ENCODE measurements around the gene ACO2. TPM values are rescaled to one million over a fixed set of nuclear protein-coding genes. Genes with fewer than 3 reads are reported as not detected.

The ACO2 gene
- polyA plus RNA-seq, 1 of the 3 experiments (the other 2 are of a cell fraction) = 47.0 TPM

DNA sequence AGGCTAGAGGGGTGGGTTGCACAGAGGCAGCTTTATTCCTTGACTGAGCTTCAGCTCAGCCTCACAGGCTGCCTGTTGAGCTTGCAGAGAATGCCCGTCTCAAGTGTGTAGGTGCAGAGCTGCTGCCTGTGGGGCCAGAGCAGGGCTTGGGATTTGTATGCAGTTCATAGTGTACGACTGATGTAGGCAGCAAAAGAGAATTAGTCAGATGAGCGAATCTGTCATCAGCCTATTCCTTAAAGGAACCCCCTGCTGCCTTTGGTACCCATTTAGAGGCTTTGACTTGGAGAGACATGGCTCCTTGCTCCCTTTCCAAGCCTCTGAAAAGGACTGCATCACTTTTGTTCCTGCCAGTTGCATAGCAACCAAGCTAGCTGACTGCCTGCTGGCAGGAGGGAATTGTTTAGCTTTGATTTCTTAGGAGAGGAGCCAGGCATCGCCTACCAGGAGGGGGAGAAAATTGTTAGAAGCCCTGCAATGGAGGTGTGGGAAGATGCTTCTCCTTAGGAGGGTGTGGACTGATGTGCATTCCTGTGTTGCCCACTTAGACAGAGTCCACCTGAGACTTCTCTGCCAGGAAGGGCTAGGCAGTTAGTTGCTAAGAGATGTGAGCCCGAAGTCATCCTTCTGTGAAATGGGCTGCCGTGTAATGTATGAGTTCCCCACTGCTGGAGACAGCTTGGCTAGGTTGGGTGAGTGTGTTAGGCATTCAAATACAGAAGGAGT lies 10.9 kb downstream of the ACO2 start:
- TF ChIP-seq POLR2AphosphoS5 (IDR thresholded peaks at IDR 0.05; ENCODE audit: low read depth, low read length) (no peak), ELF1 (IDR thresholded peaks at IDR 0.05) (no peak), EP300 (IDR thresholded peaks at IDR 0.05; ENCODE audit: borderline replicate concordance in 1 of 2, low read depth in 1 of 2, low read length in 1 of 2) (no peak), NFIC (IDR thresholded peaks at IDR 0.05; ENCODE audit: borderline replicate concordance) (no peak), SIN3A (IDR thresholded peaks at IDR 0.05; ENCODE audit: borderline replicate concordance, low read depth, low read length) (no peak), YY1 (IDR thresholded peaks at IDR 0.05; ENCODE audit: low read depth) (no peak), RXRA (IDR thresholded peaks at IDR 0.05; ENCODE audit: borderline replicate concordance, low read depth) (no peak)
- TF ChIP-seq, protein P1, sequence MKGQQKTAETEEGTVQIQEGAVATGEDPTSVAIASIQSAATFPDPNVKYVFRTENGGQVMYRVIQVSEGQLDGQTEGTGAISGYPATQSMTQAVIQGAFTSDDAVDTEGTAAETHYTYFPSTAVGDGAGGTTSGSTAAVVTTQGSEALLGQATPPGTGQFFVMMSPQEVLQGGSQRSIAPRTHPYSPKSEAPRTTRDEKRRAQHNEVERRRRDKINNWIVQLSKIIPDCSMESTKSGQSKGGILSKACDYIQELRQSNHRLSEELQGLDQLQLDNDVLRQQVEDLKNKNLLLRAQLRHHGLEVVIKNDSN (IDR thresholded peaks at IDR 0.05; ENCODE audit: borderline replicate concordance, low read depth) = no peak
- no peaks in the 10 kb centered on the region for H3K4me1 ChIP-seq (ENCODE audit: control insufficient read depth in 1 of 2, insufficient read depth in 2 of 2, low read depth in 1 of 2, low read length in 1 of 2)
- POLR2A ChIA-PET = no interaction called here
- H3K9ac ChIP-seq = no peak overlapping the region
- no peak for DNase-seq
- CTCF ChIA-PET = no interaction called here
- no CpG with 5 or more reads among the region's 6 CpGs for WGBS (ENCODE audit: low lambda C conversion rate)
- H3K36me3 ChIP-seq (replicated peaks in 1 of 2; ENCODE audit: control insufficient read depth in 1 of 2, insufficient read depth in 2 of 2, low read length in 1 of 2) = no peaks in the 10 kb centered on the region
- H3F3A ChIP-seq (replicated peaks; ENCODE audit: insufficient read depth) = no peaks in the 10 kb centered on the region
- no peaks in the 10 kb centered on the region for H3K9me2 ChIP-seq
- peaks cover 4% of the 10 kb centered on the region; the same call in 1 of the 2 replicates for H4K20me1 ChIP-seq (ENCODE audit: insufficient read depth)
- 0 out of 2 replicates have a peak overlapping the region, but pooled peaks have one; percentile 7 for H3K4me2 ChIP-seq
- H3K27ac ChIP-seq (ENCODE audit: low read depth in 2 of 2, low read length in 1 of 2) = peak overlapping the region in 1 of 2 experiments; percentile 20; a peak in 1 of 4 replicates
- no peak overlapping the region for H2AFZ ChIP-seq (ENCODE audit: low read depth)
- H3K27me3 ChIP-seq (ENCODE audit: insufficient read depth) = no peaks in the 10 kb centered on the region
- H3K4me3 ChIP-seq (ENCODE audit: low read depth in 2 of 2, low read length in 1 of 2) = no peak overlapping the region
- peaks cover 55% of the 10 kb centered on the region for H3K79me2 ChIP-seq (ENCODE audit: insufficient read depth)
- H3K9me3 ChIP-seq = no peaks in the 10 kb centered on the region

DNA sequence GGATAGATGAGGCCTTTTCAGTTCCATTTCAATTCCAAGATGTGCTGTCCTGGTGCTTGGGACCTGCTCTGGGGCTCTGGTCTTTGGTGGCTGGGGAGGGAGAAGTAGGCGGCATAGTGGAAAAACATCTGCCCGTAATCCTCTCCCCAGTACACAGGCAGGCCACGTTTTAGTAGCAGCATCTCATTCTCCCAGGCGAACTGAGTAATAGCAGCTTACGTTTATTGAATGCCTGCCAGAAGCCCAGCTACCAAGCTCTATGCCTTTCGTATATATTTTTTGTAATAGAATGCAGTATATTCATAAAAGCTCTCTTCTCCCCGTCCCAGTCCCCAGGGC lies 11.4 kb downstream of the ACO2 start:
- H3K4me2 ChIP-seq = no peak overlapping the region

More for the DNA sequence above, 11.4 kb downstream of the ACO2 start:
- no peaks in the 10 kb centered on the region for H3K4me1 ChIP-seq (ENCODE audit: control insufficient read depth in 1 of 2, insufficient read depth in 2 of 2, low read depth in 1 of 2, low read length in 1 of 2)
- no peaks in the 10 kb centered on the region for H3K36me3 ChIP-seq (replicated peaks in 1 of 2; ENCODE audit: control insufficient read depth in 1 of 2, insufficient read depth in 2 of 2, low read length in 1 of 2)
- H4K20me1 ChIP-seq (ENCODE audit: insufficient read depth) = peaks cover 4% of the 10 kb centered on the region; the same call in 1 of the 2 replicates
- no peaks in the 10 kb centered on the region for H3K27me3 ChIP-seq (ENCODE audit: insufficient read depth)
- no peak overlapping the region for H3K9ac ChIP-seq
- no peak overlapping the region for H3K4me3 ChIP-seq (ENCODE audit: low read depth in 2 of 2, low read length in 1 of 2)
- 59% methylated on average over 7 of the region's 7 CpGs for WGBS (ENCODE audit: low lambda C conversion rate)
- CTCF ChIA-PET = no interaction called here
- no peaks in the 10 kb centered on the region for H3F3A ChIP-seq (replicated peaks; ENCODE audit: insufficient read depth)
- no peaks in the 10 kb centered on the region for H3K9me3 ChIP-seq
- no peaks in the 10 kb centered on the region for H3K9me2 ChIP-seq
- H3K27ac ChIP-seq (ENCODE audit: low read depth in 2 of 2, low read length in 1 of 2) = peak overlapping the region in 1 of 2 experiments; percentile 20; a peak in 1 of 4 replicates
- H2AFZ ChIP-seq (ENCODE audit: low read depth) = no peak overlapping the region
- peaks cover 56% of the 10 kb centered on the region for H3K79me2 ChIP-seq (ENCODE audit: insufficient read depth)
- no peak for DNase-seq
- TF ChIP-seq RAD21 (IDR thresholded peaks at IDR 0.05; ENCODE audit: low read length) = no peak
- TF ChIP-seq SMC3 (IDR thresholded peaks at IDR 0.05; ENCODE audit: low read depth, low read length) = no peak
- no peak for TF ChIP-seq EP300 (IDR thresholded peaks at IDR 0.05; ENCODE audit: borderline replicate concordance in 1 of 2, low read depth in 1 of 2, low read length in 1 of 2)
- no peak for TF ChIP-seq RFX5 (IDR thresholded peaks at IDR 0.05; ENCODE audit: low read length)
- no peak for TF ChIP-seq SIN3A (IDR thresholded peaks at IDR 0.05; ENCODE audit: borderline replicate concordance, low read depth, low read length)
- TF ChIP-seq, protein P2, sequence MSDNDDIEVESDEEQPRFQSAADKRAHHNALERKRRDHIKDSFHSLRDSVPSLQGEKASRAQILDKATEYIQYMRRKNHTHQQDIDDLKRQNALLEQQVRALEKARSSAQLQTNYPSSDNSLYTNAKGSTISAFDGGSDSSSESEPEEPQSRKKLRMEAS (IDR thresholded peaks at IDR 0.05; ENCODE audit: low read depth) = no peak
- TF ChIP-seq ELF1 (IDR thresholded peaks at IDR 0.05) = no peak
- no peak for TF ChIP-seq MXI1 (IDR thresholded peaks at IDR 0.05; ENCODE audit: low read depth, low read length)
- POLR2A ChIA-PET = no interaction called here
